Activated CD8-positive, alpha-beta memory T cell treated with anti-CD3 and anti-CD28 coated beads for 36 hours (primary cell): ENCODE data around the gene ZNF710. TPM values are rescaled to one million over a fixed set of nuclear protein-coding genes. Genes with fewer than 3 reads are reported as not detected.
"Not testable (repeated sequence)": the region's sequence is repeated elsewhere in the genome, so short reads cannot be mapped to it uniquely, and the experiment has no call there.

Experiments used
- CTCF ChIA-PET: fragments of 350-600 bp; sonication (Branson Sonifier 250); formaldehyde crosslinking; loops from one replicate; lab custom pipeline; 2021; ENCODE audit warnings: antibody characterized with exemption; lab: Charles Lee
- POLR2A ChIA-PET: fragments of 350-600 bp; sonication (Branson Sonifier 250); formaldehyde crosslinking; loops from one replicate; lab custom pipeline; 2021; ENCODE audit warnings: antibody characterized with exemption; lab: Charles Lee
- total RNA-seq, 2 experiments: library from RNA; stranded (reverse); gene quantifications; one replicate each; pipeline ENCODE4 v1.2.3, GENCODE V29; 2021

ZNF710 gene
- total RNA-seq = 10 to 100 TPM; 11.0 to 14.0 TPM

- POLR2A ChIA-PET = interaction anchor here (0.6 to 1.0 kb wide), 4 partner anchors 30 to 107 kb away, joined by 3 to 12 read pairs (median 4); partner anchors contain the start of gene AP3S2
- CTCF ChIA-PET = no interaction called here
These were observed at the start of gene ZNF710 for GRCh38 chr15:90001062-90001682. TSS of gene ZNF710 (plus strand) at chr15:90001324. CDS start at chr15:90067138, 65,814 bp downstream.

- ChIA-PET POLR2A (no interaction called here), CTCF (interaction anchor here (0.5 kb wide), 1 partner anchor 1050 kb away, joined by 3 read pairs; no protein-coding TSS in a partner anchor)
These were observed 46.6 kb upstream of the ZNF710 start for GRCh38 chr15:89954541-89954940.

DNA sequence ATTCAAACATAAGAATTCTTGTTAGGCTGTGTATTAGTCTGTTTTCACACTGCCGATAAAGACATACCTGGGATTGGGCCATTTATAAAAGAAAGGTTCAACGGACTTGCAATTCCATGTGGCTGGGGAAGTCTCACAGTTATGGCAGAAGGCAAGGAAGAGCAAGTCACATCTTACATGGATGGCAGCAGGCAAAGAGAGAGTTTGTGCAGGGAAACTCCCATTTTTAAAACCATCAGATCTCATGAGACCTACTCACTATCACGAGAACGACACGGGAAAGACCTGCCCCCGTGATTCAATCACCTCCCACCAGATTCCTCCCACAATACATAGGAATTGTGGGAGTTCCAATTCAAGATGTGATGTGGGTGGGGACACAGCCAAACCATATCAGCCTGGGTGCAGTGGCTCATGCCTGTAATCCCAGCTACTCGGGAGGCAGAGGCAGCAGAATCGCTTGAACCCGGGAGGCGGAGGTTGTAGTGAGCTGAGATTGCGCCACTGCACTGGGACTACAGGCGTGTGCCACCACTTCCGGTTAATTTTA lies 45.6 kb upstream of the ZNF710 start:
- CTCF ChIA-PET, POLR2A ChIA-PET: not testable (repeated sequence)

DNA sequence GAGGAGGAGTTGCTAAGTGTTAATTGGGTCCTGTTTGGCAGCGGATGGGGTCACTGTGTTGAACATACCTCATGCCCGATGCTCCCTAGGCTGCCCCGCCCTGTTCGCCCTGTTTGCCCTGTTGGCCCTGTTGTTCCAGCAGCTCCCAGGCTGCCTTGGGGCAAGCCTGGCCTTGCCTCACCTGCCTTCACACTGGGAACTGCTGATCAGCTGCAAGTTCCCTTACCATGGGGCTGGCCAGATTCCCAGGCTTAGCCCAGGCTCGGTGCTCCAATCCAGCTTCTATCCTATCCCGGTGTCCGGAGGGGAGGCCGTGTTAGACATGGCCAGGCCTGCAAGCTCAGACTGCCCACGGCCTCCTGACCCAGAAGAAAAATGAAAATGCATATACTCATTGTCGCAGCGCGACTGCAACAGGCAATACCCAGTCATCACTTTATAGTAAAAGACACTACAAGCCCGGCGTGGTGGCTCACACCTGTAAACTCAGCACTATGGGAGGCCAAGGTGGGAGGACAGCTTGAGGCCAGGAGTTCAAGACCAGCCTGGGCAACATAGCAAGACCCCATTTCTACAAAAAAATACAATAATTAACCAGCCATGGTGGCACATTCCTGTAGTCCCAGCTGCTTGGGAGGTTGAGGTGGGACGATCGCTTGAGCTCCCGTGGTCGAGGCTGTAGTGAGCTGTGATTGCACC lies 42.9 kb upstream of the ZNF710 start:
- ChIA-PET POLR2A (no interaction called here), CTCF (no interaction called here)

DNA sequence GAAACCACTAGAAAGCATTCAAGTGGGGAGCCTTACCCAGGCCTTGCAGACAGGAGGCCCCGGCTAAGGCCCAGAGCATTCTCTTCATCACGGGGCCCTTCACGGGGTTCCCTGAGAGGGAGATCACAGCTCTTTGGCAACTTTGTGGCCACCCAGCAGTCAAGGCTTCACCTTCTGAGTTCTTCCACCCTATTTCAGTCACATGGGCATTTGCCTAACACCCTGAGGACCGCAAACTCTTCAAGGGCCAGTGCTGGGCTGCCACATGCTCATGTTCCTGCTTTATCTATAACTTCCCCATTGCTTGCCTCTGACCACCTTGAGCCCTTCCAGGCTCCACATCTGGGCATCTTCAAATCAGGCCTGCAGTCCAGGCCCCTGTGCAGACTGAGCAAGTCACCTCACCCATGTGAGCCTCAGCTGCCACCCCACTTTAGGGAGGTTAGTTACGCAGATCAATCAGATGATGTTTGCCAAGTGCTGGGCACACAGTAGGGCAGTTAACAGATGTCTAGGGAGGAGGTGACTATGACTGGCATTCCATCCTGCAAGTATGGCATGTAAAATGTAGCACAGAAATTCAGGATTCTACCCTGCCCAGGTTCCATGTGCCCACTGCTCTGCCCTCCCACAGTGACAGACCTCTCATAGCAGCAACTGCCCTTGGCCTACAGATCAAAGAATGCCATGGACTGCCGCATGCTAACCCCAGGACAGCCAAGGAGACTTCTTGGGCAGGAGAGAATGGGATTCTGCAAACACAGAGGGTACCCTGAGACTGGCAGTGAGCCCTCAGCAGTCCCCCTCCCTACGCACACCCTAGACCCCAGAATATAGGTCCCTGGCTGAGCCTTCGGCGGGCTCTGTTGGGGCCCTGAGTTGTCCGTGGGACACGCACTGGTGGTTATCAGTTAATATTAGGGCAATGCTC lies 37.6 kb upstream of the ZNF710 start:
- CTCF ChIA-PET = no interaction called here
- POLR2A ChIA-PET = interaction anchor here (0.6 kb wide), 1 partner anchor 35 kb away, joined by 6 read pairs; no protein-coding TSS in a partner anchor

GRCh38 chr15:89964232-89964954 lies 36.7 kb upstream of the ZNF710 start:
- POLR2A ChIA-PET = interaction anchor here (0.6 kb wide), 1 partner anchor 35 kb away, joined by 6 read pairs; no protein-coding TSS in a partner anchor
- CTCF ChIA-PET = no interaction called here

DNA sequence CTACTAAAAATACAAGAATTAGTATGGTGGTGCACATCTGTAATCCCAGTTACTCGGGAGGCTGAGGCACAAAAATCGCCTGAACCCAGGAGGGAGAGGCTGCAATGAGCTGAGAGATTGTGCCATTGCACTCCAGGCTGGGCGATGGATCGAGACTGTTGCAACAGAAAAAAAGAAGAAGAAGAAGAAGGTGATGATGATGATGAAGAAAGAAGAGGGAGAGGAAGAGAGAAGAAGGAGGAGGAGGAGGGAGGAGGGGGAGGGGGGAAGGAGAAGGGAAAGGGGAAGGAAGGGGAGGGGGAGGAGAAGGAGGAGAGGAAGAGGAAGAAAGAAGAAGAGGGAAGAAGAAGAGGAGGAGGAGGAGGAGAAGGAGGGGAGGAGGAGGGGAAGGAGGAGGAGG lies 33.2 kb upstream of the ZNF710 start:
- CTCF ChIA-PET = interaction anchor here (0.6 kb wide), 1 partner anchor 103 kb away, joined by 3 read pairs; no protein-coding TSS in a partner anchor
- POLR2A ChIA-PET = no interaction called here

- ChIA-PET CTCF (interaction anchor here (1.0 kb wide), 1 partner anchor 28 kb away, joined by 3 read pairs; no protein-coding TSS in a partner anchor), POLR2A (no interaction called here)
These were observed 29.5 kb upstream of the ZNF710 start for GRCh38 chr15:89971592-89971997.

DNA sequence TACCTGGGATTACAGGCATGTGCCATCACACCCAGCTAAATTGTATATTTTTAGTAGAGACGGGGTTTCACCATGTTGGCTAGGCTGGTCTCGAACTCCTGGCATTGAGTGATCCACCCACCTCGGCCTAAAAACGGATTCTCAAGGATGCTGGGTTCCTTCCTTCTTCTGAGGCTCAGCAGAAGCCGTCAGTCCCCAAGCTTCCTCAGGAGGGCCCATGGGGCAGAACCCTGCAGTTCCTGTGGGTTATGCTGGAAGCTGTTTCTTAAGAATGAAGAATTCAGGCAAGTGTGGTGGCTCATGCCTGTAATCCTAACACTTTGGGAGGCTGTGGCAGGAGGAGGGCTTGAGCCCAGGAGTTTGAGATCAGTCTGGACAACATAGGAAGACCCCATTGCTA lies 29.0 kb upstream of the ZNF710 start:
- ChIA-PET CTCF (interaction anchor here (1.0 kb wide), 1 partner anchor 28 kb away, joined by 3 read pairs; no protein-coding TSS in a partner anchor), POLR2A (no interaction called here)

- ChIA-PET CTCF (no interaction called here), POLR2A (no interaction called here)
These were observed 25.5 kb upstream of the ZNF710 start for GRCh38 chr15:89975482-89976245.

DNA sequence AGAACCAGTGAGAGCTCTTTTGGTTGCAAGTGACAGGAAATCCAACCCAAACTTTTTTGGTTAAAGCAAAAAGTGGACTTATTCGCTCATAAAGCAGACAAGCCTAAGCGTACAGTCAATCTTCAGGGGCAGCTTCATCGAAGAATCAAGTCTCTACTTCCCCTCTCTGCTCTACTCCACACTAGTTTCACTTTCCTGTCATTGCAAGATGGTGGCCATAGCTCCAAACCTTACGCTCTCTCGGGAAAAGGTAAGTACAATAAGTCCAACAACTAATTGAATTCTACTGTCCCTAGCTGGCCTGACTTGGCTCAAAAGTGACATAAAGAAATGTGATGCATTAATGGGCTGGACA lies 24.9 kb upstream of the ZNF710 start:
- ChIA-PET POLR2A (no interaction called here), CTCF (no interaction called here)

GRCh38 chr15:89977836-89978235 lies 23.3 kb upstream of the ZNF710 start:
- CTCF ChIA-PET, POLR2A ChIA-PET: not testable (repeated sequence)

DNA sequence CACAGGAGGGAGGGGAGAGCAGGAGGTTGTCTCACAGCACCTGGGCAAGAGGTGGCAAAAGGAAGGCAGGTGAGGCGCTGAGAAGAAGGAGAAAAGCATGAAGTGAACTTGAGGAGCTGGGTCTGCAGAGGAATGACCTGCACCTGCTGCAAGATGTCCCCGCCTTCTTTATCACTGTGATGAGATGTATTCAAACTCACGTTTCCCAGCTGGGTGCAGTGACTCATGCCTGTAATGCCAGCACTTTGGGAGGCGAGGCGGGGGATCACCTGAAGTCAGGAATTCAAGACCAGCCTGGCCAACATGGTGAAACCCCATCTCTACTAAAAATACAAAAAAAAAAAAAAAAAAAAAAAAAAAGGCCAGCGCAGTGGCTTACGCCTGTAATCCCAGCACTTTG lies 22.2 kb upstream of the ZNF710 start:
- CTCF ChIA-PET = no interaction called here
- POLR2A ChIA-PET = no interaction called here

- CTCF ChIA-PET = interaction anchor here (1.0 kb wide), 1 partner anchor 163 kb away, joined by 4 read pairs; no protein-coding TSS in a partner anchor
These were observed 20.2 kb upstream of the ZNF710 start for GRCh38 chr15:89980896-89981295.

GRCh38 chr15:89982315-89983055 lies 18.6 kb upstream of the ZNF710 start:
- POLR2A ChIA-PET = no interaction called here
- CTCF ChIA-PET = no interaction called here

More at GRCh38 chr15:89980896-89981295, 20.2 kb upstream of the ZNF710 start:
- POLR2A ChIA-PET = interaction anchor here (0.7 kb wide), 1 partner anchor 90 kb away, joined by 3 read pairs; no protein-coding TSS in a partner anchor

DNA sequence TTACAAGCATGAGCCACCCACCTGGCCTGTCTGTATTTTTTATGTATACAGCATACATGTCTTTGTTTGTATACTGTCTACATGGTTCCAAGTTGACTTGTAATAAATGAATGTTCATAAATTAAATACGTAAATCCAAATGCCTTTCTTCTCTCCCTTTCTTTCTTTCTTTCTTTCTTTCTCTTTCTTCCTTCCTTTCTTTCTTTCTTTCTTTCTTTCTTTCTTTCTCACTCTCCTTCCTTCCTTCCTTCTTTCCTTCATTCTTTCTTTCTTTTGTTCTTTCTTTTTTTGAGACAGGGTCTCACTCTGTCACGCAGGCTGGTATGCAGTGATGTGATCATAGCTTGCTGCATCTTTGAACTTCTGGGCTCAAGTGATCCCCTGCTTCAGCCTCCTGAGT lies 17.1 kb upstream of the ZNF710 start:
- ChIA-PET POLR2A (no interaction called here), CTCF (no interaction called here)

DNA sequence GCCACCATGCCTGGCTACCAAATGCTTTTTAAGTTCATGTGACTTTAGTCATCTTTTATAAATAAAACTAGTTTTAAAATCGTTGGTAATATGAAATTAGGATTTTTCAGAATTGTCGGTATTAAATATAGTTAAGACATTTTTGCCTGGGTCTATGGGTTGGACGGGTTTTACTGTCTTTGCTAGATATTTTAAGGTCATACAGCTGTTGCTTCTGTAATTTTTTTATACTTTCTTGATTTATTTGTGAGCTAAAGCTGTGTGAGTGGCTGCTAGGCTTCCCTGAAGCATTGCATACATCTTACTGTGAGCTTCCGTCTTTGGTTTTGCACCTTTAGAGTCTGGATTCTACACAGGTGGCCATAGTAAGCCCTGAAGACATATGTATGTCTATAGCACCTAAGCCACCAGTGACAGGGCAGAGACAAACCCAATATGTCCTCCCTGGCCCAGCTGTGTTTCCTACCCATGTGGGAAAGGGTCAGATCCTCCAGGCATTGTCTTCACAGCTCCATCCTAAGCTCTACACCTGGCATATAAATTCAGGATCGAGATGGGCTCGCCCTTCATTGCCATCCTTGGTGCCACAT lies 16.6 kb upstream of the ZNF710 start:
- CTCF ChIA-PET = interaction anchor here (0.6 kb wide), 1 partner anchor 10 kb away, joined by 4 read pairs; no protein-coding TSS in a partner anchor
- POLR2A ChIA-PET = no interaction called here
